HG03159 (cell line): Measurements from ENCODE around the gene TRIM56.
"Not testable (repeated sequence)": the region's sequence is repeated elsewhere in the genome, so short reads cannot be mapped to it uniquely, and the experiment has no call there.

Experiments
- ATAC-seq: cut with Tn5 transposase; IDR thresholded peaks from one replicate; pipeline ENCODE4 v1.9.1; 2021; ENCODE audit warnings: mild to moderate bottlenecking, moderate library complexity; ENCODE audit not compliant: unreplicated experiment

Gene TRIM56

GRCh38 chr7:101088858-101089529 is 3.7 kb downstream of the TRIM56 start:
- ATAC-seq, result no peak

DNA sequence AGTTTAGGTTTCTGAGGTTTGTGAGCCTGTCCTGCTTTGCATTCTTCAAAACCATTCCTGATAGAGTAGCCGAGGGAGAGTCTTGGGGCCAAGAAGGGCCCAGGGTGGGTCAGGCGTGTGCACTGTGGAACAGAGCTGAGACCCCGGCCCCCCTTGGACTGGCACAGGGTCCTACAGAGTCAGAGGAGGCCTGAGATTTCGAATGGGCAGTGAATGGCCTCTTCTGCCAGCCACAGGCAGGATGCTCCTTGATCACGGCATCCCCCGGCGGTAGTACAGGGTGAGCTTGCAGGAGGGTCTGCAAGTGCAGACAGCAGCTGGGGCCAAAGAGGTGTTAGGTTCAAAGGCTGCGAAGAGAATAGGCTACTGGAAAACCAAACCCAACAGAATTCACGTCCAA is 4.6 kb downstream of the TRIM56 start:
- ATAC-seq, result no peak

GRCh38 chr7:101092266-101092905 is 7.1 kb downstream of the TRIM56 start:
- not testable (repeated sequence) for ATAC-seq

GRCh38 chr7:101093906-101094305 is 8.6 kb downstream of the TRIM56 start:
- no peak for ATAC-seq

DNA sequence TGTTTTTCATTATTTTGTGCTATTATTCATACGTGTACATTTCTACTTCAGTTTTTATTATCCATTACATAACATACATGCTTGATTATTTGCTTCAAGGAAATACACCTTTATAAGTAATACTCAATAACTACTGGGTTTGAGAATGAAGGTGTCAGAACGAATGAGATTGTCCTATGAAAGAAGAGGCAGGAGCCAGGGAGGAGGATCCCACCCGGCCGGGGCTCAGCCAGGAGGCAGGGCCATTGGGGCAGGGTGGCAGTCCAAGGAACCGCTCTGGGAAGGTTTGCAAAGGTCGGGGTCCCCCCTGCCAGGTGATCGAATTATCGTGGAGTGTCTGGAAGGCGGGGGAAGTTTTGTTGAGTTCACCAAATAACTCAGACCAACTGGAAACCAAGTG is 9.1 kb downstream of the TRIM56 start:
- no peak for ATAC-seq

GRCh38 chr7:101094791-101095375 is 9.6 kb downstream of the TRIM56 start:
- no peak for ATAC-seq

DNA sequence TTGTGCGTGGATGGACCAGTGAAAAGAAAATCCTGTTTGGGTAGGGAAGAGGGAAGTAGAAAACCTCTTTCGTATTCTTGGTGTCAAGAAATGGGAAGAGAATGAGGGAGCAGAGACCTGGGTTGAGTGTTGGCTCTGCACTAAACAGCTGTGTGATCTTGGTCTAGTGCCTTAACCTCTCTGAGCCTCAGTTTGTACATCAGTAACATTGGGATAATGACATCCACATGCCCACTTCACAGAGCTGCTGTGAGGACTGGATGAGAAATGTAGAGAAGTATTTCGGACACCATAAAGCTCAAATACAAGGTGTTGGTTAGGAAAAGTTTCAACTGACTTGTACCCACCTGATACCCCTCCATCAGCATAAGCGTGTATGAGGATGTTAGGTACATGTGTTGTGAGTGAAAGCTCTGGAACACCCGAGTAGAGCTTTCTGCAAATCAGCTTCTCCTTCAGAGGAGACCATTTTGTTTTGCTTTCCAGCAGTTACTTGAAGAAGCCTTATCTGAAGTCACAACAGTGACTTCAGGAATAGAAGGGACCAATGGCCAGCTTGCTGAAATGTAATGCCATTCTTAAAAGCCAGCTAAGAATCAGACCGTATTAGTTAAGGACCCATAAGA is 11.2 kb downstream of the TRIM56 start:
- ATAC-seq, result no peak

DNA sequence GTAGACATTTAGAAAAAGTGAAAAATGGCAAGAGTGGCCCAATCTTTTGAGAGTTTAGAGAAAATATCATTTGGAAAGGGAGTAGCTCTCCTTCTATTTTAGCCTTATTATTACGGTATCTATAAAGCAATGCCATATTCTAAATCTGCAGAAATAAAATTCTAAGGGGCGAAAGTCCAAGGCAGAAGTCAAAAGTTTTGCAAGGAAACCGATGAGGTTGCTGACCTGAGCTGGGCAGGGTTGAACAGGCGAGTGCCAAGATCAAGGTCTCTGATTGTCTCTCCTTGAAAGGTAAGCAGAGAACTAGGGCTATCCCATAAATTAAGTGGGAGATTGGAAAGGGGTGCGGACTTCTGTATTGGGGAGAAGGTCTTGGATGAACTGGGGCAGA is 11.7 kb downstream of the TRIM56 start:
- ATAC-seq, result no peak

DNA sequence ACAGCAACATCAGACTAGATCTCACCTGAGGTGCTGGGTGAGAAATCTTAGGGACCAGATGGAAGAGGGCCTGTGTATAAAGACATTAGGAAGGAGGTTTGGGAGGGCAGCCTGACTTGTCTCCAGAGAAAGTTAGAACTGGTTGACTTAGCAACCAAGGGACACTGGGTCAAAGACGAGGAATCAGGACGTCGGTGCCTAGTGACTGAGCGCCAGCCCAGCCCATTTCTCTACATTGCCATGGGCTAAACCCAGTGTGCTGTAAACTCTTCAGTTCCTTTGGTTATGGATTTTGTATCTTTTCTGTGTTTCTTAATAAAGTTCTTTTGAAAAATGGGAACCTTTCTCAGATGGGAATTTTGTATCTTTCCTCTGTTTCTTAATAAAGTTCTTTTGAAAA is 12.3 kb downstream of the TRIM56 start:
- no peak for ATAC-seq

GRCh38 chr7:101099969-101100781 is 14.9 kb downstream of the TRIM56 start:
- ATAC-seq, result no peak

DNA sequence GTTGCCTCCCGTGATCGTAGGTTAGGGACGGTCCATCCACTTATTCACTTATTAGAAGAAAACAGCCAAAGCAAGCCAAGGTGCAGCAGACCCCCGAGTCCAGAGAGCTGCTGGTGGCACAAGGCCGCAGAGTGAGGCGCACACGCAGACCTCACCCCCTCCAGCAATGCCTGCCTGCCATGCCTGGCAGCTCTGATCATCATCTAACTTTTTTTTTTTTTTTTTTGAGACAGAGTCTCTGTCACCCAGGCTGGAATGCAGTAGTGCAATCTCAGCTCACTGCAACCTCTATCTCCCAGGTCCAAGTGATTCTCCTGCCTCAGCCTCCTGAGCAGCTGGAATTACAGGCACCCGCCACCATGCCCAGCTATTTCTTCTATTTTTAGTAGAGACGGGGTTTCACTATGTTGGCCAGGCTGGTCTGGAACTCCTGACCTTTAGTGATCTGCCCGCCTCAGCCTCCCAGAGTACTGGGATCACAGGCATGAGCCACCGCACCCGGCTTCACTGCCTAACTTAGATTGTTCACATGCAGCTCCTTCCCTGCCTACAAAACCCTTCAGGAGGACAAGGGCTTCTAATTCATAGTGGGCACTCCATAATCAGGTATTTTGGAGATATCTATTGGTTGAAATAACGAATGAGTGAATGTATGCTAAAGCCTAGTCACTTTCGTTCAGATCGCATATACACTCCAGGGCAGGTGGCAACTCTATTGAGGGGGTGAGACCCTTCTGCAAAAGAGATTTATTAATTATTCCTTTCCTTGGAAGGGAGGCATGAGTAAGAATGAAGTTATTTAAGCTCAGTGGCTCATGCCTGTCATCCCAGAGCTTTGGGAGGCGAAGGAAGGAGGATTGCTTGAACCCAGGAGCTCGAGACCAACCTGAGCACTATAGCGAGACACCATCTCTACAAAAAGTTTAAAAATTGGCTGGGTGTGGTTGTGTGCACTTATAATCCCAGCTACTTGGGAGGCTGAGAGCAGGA is 15.9 kb downstream of the TRIM56 start:
- ATAC-seq, result no peak

DNA sequence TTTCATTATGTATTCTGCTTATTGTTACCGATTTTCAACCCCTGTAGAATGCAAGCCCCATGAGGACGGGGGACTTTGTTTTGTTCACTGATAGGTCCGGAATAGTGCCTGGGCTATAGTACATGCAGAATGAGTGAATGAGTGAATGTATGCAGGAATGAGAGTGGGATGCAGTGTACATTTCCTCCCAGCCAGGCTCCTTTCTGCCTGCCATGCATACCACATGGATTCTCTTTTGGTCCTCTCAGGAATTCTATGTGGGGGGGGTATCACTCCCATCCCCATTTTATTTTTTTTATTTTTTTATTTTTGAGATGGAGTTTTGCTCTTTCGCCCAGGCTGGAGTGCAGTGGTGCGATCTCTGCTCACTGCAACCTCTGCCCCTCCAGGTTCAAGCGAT is 16.7 kb downstream of the TRIM56 start:
- ATAC-seq, result no peak

- ATAC-seq, result not testable (repeated sequence)
These were observed 18.4 kb downstream of the TRIM56 start for GRCh38 chr7:101103701-101104100.

GRCh38 chr7:101104193-101104713 is 19.0 kb downstream of the TRIM56 start:
- ATAC-seq, result no peak

GRCh38 chr7:101104799-101105198 is 19.5 kb downstream of the TRIM56 start:
- ATAC-seq, result no peak

DNA sequence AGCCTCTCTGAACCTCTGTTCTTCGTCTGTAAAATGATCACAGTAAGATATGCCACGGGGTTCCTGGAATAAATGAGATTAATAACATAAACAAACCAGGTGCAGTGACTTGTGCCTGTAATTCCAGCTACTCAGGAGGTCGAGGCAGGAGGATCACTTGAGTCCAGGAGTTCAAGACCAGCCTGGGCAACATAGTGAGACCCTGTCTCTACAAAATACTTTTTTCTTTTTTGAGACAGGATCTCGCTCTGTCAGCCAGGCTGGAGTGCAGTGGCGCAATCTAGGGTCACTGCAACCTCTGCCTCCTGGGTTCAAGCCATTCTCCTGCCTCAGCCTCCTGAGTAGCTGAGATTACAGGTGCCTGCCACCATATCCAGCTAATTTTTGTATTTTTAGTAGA is 20.0 kb downstream of the TRIM56 start:
- not testable (repeated sequence) for ATAC-seq

DNA sequence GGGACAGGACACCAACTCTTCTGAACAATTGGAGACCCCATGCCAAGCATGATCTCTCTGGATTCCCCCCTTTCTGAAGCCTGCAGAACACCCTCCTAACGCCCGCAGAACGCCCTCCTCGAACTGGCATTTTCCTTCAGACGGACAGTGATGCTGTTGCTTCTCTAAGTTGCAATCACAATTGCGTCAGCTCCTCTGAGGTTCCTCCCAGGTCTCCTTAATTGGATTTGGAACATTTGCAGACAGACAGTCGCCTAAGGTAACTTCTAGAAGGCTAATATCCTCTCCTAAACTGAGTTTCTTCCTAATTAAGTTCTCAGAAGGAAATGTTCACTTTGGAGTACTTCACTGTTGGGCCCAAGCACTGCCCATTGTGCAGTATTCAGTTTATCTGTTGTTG is 21.1 kb downstream of the TRIM56 start:
- ATAC-seq, result no peak

- no peak for ATAC-seq
These were observed 23.1 kb downstream of the TRIM56 start for GRCh38 chr7:101108330-101108857.

DNA sequence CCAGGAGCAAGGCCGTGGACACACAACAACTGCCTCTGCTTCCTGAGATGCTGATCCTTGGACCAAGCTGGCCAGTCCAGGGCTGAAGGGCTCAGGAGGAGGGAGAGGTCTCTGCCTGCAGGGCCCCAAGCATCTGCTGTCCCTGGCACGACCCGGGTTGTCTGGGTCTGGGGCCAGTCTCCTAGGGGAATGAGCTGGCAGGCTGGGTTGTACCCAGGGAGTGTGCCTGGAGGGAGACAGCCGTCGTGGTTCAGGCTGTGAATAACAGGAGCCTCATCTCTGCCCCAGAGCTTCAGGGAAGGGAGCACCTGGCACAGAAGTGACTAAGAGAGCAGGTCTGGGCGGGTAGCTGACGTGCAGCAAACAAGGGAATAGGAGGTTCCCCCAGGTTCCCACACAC is 23.7 kb downstream of the TRIM56 start:
- no peak for ATAC-seq
